Lung (tissue), 12 donors: Measurements from ENCODE around the gene IQSEC1. TPM values are rescaled to one million over a fixed set of nuclear protein-coding genes. Genes with fewer than 3 reads are reported as not detected.
A peak's percentile ranks its signal among the peaks of the same experiment; 100 is the strongest.

Source experiments
- ATAC-seq: fragments of 200-7000 bp; cut with Tn5 transposase; one replicate; pipeline ENCODE4 v1.9.1; 2020; ENCODE audit warnings: moderate number of reproducible peaks; ENCODE audit not compliant: insufficient read depth, low FRiP score
- DNase-seq, 3 donors: peaks; one replicate each; pipeline ENCODE4 v3.0.0-alpha.2; 2013 to 2017
- H3K27ac ChIP-seq, 2 donors: one replicate each; pipeline ENCODE4 v1.5.1; 2013; ENCODE audit warnings: mild to moderate bottlenecking in 2 of 2, moderate library complexity in 2 of 2, control low read depth in 1 of 2, inconsistent platforms in 1 of 2, low read depth in 1 of 2, low read length in 1 of 2
- H3K27me3 ChIP-seq, 3 donors: one replicate each; pipeline ENCODE4 v1.5.1; 2013; ENCODE audit warnings: low read length in 2 of 3; ENCODE audit not compliant: control insufficient read depth in 3 of 3, insufficient read depth in 3 of 3
- H3K36me3 ChIP-seq, 4 donors: one replicate each; pipeline ENCODE4 v1.5.1; 2013; ENCODE audit warnings: low read length in 4 of 4, mild to moderate bottlenecking in 1 of 4, moderate library complexity in 1 of 4; ENCODE audit not compliant: control insufficient read depth in 4 of 4, insufficient read depth in 4 of 4
- H3K4me1 ChIP-seq, 5 donors: one replicate each; pipeline ENCODE4 v1.5.1; 2013; ENCODE audit warnings: low read length in 5 of 5, mild to moderate bottlenecking in 2 of 5, moderate library complexity in 1 of 5; ENCODE audit not compliant: control insufficient read depth in 5 of 5, insufficient read depth in 5 of 5
- H3K4me3 ChIP-seq: one replicate; pipeline ENCODE4 v1.5.1; 2013; ENCODE audit warnings: mild to moderate bottlenecking, control low read depth, moderate library complexity
- H3K9ac ChIP-seq, 2 donors: one replicate each; pipeline ENCODE4 v1.5.1; 2013; ENCODE audit warnings: low read length in 2 of 2, control low read depth in 1 of 2; ENCODE audit not compliant: insufficient read depth in 1 of 2
- H3K9me3 ChIP-seq, 4 donors: one replicate each; pipeline ENCODE4 v1.5.1; 2013; ENCODE audit warnings: low read length in 3 of 4, mild to moderate bottlenecking in 1 of 4, moderate library complexity in 1 of 4; ENCODE audit not compliant: control insufficient read depth in 4 of 4, insufficient read depth in 3 of 4
- CTCF ChIP-seq: IDR thresholded peaks from 2 replicates; pipeline ENCODE4 v1.5.1; 2012; ENCODE audit warnings: mild to moderate bottlenecking; ENCODE audit errors: control extremely low read depth, extremely low read depth
- WGBS, 2 donors: extraction: QIAGEN DNeasy Blood & Tissue Kit; methylation state at CpG; one replicate each; pipeline ENCODE4 v1.1.7; 2013; 5-methylcytosine and 5-hydroxymethylcytosine counted together
- polyA plus RNA-seq, 2 donors: library from polyadenylated mRNA; stranded (reverse); fragments of 200-250 nt; gene quantifications; one replicate each; pipeline ENCODE4 v1.2.1, GENCODE V29; 2013
- total RNA-seq, 2 donors: library from RNA; depleted of rRNA in 1 of 2; stranded (reverse); fragments of >200 nt in 1 of 2; gene quantifications; one replicate each; pipeline ENCODE4 v1.2.1, GENCODE V29; 2014 to 2021
- donor health status: control.
- donor health status: control.
- donor health status: Bipolar disorder and iron deficiency.
- donor health status: healthy.
- donor health status: DM: yes; HTN: yes; CAD: no.

The IQSEC1 gene
- total and polyA plus RNA-seq, 4 donors, result 13.9 to 69.1 (median 31.1) TPM

GRCh38 chr3:12938258-12938711 lies 134.9 kb downstream of the IQSEC1 start:
- Histone ChIP-seq H3K9ac (peak overlapping the region; percentile 63 to 76), H3K4me3 (no peak overlapping the region), H3K36me3 (peaks cover 5 to 64% (median 31%) of the 10 kb centered on the region in 4 donors), H3K4me1 (peaks cover 9 to 26% (median 18%) of the 10 kb centered on the region in 5 donors), H3K27ac (peak overlapping the region in 1 of 2 donors; percentile 17), H3K27me3 (no peaks in the 10 kb centered on the region), H3K9me3 (peaks cover 0 to 2% (median 0%) of the 10 kb centered on the region in 4 donors)
- TF ChIP-seq CTCF, result no peak
- 68 to 76% methylated on average over 10 of the region's 10 CpGs for WGBS, 2 donors
- DNase-seq (peak; percentile 69 to 93 (median 80)), ATAC-seq (no peak)

- Histone ChIP-seq H3K9ac (no peak overlapping the region), H3K27me3 (no peaks in the 10 kb centered on the region), H3K27ac (no peak overlapping the region), H3K4me1 (peaks cover 9 to 34% (median 20%) of the 10 kb centered on the region in 5 donors), H3K9me3 (no peaks in the 10 kb centered on the region), H3K4me3 (no peak overlapping the region), H3K36me3 (peaks cover 5 to 69% (median 26%) of the 10 kb centered on the region in 4 donors)
- ATAC-seq, result no peak
- 97% methylated on average over 67 of the region's 67 CpGs for WGBS, 2 donors
- DNase-seq, result no peak
- no peak for TF ChIP-seq CTCF
These were observed 137.1 kb downstream of the IQSEC1 start for GRCh38 chr3:12935861-12936830.

- ATAC-seq (no peak), DNase-seq (no peak)
- Histone ChIP-seq H3K4me1 (peaks cover 9 to 34% (median 20%) of the 10 kb centered on the region in 5 donors), H3K27ac (peak overlapping the region; percentile 30 to 85), H3K9ac (no peak overlapping the region), H3K9me3 (no peaks in the 10 kb centered on the region), H3K36me3 (peaks cover 5 to 63% (median 24%) of the 10 kb centered on the region in 4 donors), H3K27me3 (no peaks in the 10 kb centered on the region), H3K4me3 (no peak overlapping the region)
- TF ChIP-seq CTCF, result no peak
- 94 to 98% methylated on average over 37 of the region's 37 CpGs for WGBS, 2 donors
These were observed 138.0 kb downstream of the IQSEC1 start for GRCh38 chr3:12935023-12935860.
